ENCODE results near the gene FAM222B.
"Not testable (repeated sequence)": the region's sequence is repeated elsewhere in the genome, so short reads cannot be mapped to it uniquely, and the experiment has no call there.

FAM222B gene

GRCh38 chr17:28726627-28727491 is 115.7 kb downstream of the FAM222B start:
- DNase-seq (ENCODE audit: low read depth): peak; percentile 88

GRCh38 chr17:28726226-28726626 is 116.4 kb downstream of the FAM222B start, which contains the start of gene TLCD1:
TLCD1 (minus strand) TSS chr17:28726233; CDS start chr17:28726097, 136 bp downstream.
- DNase-seq (ENCODE audit: low read depth): no peak

- peak; percentile 68 for DNase-seq (ENCODE audit: low read depth)
Measured at GRCh38 chr17:28725660-28726225, 116.8 kb downstream of the FAM222B start.

- peak; percentile 84 for DNase-seq (ENCODE audit: low read depth)
Measured at GRCh38 chr17:28725166-28725659, 117.4 kb downstream of the FAM222B start.

GRCh38 chr17:28724500-28725165 is 118.0 kb downstream of the FAM222B start:
- no peak for DNase-seq (ENCODE audit: low read depth)

GRCh38 chr17:28723836-28724499 is 118.6 kb downstream of the FAM222B start:
- not testable (repeated sequence) for DNase-seq (ENCODE audit: low read depth)

- DNase-seq (ENCODE audit: low read depth): no peak
Measured at GRCh38 chr17:28723159-28723835, 119.3 kb downstream of the FAM222B start.

- no peak for DNase-seq (ENCODE audit: low read depth)
Measured at GRCh38 chr17:28722417-28723158, 120.0 kb downstream of the FAM222B start.

GRCh38 chr17:28720997-28721329 is 121.6 kb downstream of the FAM222B start:
- not testable (repeated sequence) for DNase-seq (ENCODE audit: low read depth)

- no peak for DNase-seq (ENCODE audit: low read depth)
Measured at GRCh38 chr17:28720247-28720996, 122.2 kb downstream of the FAM222B start.

- DNase-seq (ENCODE audit: low read depth): no peak
Measured at GRCh38 chr17:28719021-28719433, 123.6 kb downstream of the FAM222B start.

- DNase-seq (ENCODE audit: low read depth): no peak
Measured at GRCh38 chr17:28718333-28719020, 124.1 kb downstream of the FAM222B start.

- DNase-seq (ENCODE audit: low read depth): peak; percentile 89
Measured at GRCh38 chr17:28717578-28718332, 124.8 kb downstream of the FAM222B start, which contains the start of gene RAB34. RAB34 (minus strand) TSS chr17:28717868; CDS start chr17:28717266, 602 bp downstream.

- DNase-seq (ENCODE audit: low read depth): peak; percentile 33
Measured at GRCh38 chr17:28716740-28717577, 125.6 kb downstream of the FAM222B start.

GRCh38 chr17:28715217-28715616 is 127.4 kb downstream of the FAM222B start:
- DNase-seq (ENCODE audit: low read depth): no peak

- no peak for DNase-seq (ENCODE audit: low read depth)
Measured at GRCh38 chr17:28714281-28714680, 128.3 kb downstream of the FAM222B start.

- no peak for DNase-seq (ENCODE audit: low read depth)
Measured at GRCh38 chr17:28712705-28713415, 129.7 kb downstream of the FAM222B start.
